Activated naive CD8-positive, alpha-beta T cell (primary cell): Measurements from ENCODE around the gene LIME1.

Source experiments
- H3K27ac Mint-ChIP-seq: one replicate; pipeline ENCODE4 v1.8.0; 2021; ENCODE audit warnings: mixed read lengths
- H3K27me3 Mint-ChIP-seq: one replicate; pipeline ENCODE4 v1.8.0; 2021; ENCODE audit warnings: mixed read lengths
- H3K36me3 Mint-ChIP-seq: one replicate; pipeline ENCODE4 v1.8.0; 2021; ENCODE audit warnings: mixed read lengths
- H3K4me1 Mint-ChIP-seq: one replicate; pipeline ENCODE4 v1.8.0; 2021; ENCODE audit warnings: low read depth, mixed read lengths
- H3K4me3 Mint-ChIP-seq: one replicate; pipeline ENCODE4 v1.8.0; 2021; ENCODE audit warnings: mild to moderate bottlenecking, mixed read lengths
- H3K9me3 Mint-ChIP-seq: one replicate; pipeline ENCODE4 v1.8.0; 2021; ENCODE audit warnings: low read depth, mixed read lengths

Gene LIME1, protein sequence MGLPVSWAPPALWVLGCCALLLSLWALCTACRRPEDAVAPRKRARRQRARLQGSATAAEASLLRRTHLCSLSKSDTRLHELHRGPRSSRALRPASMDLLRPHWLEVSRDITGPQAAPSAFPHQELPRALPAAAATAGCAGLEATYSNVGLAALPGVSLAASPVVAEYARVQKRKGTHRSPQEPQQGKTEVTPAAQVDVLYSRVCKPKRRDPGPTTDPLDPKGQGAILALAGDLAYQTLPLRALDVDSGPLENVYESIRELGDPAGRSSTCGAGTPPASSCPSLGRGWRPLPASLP

DNA sequence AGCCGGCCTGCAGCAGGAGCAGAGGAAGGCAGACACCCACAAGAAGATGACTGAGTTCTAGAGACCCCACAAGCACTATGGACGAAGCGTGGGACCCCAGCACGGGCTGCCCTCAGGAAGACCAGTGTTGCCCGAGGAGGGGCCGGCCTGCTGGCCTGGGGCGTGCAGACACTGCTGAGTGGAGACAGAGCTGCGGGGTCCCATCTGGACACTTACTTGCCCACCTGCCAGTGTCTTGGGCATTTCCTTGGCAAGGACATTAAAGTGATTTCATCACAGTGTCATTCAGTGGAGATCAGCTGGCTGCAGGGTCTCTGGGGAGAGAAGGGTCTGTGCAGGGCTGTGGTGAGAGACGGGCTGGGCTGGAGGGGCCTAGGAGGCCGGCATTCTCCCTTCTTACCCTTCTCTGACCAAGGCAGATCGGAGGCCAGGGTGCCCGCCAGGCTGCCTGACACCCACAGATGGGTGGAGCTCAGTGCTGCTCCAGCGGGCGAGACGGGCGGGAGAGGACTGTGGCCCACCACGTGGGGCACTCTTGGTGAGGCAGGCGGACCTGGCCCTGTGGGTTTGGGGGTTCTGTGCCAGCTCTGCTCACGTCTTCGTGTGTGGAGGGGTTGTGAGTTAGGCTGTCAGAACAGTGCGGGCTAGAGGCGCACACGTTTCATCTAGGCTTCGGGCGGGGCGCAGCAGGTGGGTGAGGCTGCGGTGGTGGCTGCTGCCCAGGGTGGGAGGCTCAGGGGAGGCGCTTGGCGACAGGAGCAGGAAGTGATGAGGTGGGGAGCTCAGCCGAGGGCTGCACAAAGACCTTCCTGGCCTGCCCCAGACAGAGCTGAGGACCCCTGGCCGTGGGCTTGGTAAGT, at the start of gene LIME1:
Gene LIME1 (plus strand): TSS at position 806 of the 860 bp plus-strand sequence. CDS start 886 bp downstream, outside the sequence.
- Mint-ChIP-seq H3K9me3 (no peaks in the 10 kb centered on the region), H3K4me1 (peaks cover 22% of the 10 kb centered on the region), H3K27me3 (no peaks in the 10 kb centered on the region), H3K36me3 (no peaks in the 10 kb centered on the region), H3K4me3 (peak within 1 kb of the TSS; percentile 78), H3K27ac (no peak within 1 kb of the TSS)

DNA sequence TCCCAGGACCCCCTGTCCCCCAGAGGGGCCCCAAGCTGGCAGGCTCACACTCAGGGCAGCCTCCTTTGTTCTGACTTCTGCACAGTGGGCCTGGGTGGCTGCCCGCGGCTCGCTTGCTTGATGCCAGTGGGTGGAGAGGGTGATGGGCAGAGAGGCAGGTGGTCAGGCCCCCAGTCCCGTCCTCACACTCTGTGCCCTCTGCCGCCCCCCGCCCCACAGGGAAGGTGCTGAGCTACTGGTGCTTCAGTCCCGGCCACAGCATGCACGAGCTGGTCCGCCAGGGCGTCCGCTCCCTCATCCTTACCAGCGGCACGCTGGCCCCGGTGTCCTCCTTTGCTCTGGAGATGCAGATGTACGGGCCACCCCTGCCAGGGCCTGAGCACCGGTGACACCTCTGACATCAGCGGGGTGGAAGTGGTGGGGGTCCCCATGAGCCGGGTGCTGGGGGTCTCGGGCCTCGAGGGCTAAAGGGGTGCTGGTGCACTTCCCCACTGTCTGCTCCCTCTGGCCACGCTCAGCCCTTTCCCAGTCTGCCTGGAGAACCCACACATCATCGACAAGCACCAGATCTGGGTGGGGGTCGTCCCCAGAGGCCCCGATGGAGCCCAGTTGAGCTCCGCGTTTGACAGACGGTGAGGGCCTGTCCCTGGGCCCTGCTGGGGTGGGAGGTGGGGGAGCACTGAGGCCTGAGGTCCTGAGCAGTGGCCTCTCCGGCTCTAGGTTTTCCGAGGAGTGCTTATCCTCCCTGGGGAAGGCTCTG, 48.9 kb upstream of the LIME1 start:
- no peaks in the 10 kb centered on the region for H3K36me3 Mint-ChIP-seq
- H3K4me3 Mint-ChIP-seq: no peak overlapping the region
- H3K27me3 Mint-ChIP-seq: no peaks in the 10 kb centered on the region
- no peak overlapping the region for H3K27ac Mint-ChIP-seq
- H3K9me3 Mint-ChIP-seq: no peaks in the 10 kb centered on the region
- H3K4me1 Mint-ChIP-seq: peaks cover 4% of the 10 kb centered on the region

DNA sequence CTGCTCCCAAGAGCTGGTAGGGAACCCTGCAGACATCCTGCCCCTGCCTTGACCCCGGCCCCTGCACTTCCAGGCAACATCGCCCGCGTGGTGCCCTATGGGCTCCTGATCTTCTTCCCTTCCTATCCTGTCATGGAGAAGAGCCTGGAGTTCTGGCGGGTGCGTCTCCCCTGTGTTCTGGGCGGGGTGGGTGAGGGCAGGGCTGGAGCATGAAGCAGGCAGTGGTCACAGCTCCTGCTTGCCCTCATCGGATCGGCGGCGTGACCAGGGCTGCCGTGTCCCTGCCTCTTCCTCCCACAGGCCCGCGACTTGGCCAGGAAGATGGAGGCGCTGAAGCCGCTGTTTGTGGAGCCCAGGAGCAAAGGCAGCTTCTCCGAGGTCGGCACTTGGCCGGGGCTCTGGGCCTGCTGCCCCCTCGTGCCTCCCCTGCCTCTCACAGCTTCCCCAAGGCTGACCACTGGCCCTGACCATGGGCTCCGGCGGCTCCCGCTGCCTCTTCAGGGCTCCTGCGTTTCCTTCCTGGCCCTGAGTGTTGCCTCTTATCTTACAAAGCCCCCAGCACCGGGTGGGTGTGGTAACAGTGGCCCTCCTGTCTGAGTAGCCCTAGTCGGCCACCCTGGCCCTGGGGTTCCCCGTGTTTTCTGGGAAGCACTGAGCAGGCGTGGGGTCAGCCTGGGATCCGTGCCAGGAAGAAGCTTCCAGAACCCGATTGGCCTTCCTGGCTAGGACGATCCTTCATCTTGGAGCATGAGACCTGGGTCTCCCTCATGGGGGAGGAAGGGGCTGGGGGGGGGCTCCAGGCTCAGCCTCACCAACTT, 48.0 kb upstream of the LIME1 start:
- Mint-ChIP-seq H3K4me1 (peaks cover 4% of the 10 kb centered on the region), H3K27me3 (no peaks in the 10 kb centered on the region), H3K4me3 (no peak overlapping the region), H3K27ac (no peak overlapping the region), H3K36me3 (no peaks in the 10 kb centered on the region), H3K9me3 (no peaks in the 10 kb centered on the region)

DNA sequence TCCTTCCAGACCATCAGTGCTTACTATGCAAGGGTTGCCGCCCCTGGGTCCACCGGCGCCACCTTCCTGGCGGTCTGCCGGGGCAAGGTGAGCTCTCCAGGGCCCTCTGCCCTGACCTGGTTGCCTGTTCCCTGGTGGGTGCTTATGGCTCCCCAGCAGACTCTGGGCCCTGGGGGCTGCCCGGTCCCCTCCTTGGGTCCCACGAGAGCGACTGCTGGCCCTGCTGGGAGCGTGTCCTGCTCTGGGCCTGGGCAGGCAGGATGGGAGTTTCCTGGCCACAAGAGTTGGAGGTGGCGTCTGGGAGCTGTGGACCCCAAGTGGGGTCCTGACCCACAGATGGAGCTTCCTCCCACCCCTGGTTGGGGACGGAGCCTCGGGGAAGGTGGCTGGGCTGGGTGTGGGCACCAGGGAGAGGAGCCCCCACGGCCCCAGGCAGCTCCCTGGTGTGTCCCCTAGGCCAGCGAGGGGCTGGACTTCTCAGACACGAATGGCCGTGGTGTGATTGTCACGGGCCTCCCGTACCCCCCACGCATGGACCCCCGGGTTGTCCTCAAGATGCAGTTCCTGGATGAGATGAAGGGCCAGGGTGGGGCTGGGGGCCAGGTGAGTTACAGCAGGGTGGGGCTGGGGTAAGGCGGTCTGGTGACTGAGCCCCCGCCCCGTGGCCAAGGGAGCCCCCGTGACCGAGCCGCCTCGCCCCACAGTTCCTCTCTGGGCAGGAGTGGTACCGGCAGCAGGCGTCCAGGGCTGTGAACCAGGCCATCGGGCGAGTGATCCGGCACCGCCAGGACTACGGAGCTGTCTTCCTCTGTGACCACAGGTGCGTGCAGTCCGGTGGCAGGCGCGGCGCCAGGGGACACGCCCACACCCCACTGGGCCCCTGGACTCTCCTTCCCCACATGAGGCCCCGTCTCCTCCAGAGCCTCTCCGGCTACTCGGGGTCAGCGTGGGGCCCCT, 47.1 kb upstream of the LIME1 start:
- H3K4me3 Mint-ChIP-seq: no peak overlapping the region
- H3K36me3 Mint-ChIP-seq: no peaks in the 10 kb centered on the region
- H3K9me3 Mint-ChIP-seq: no peaks in the 10 kb centered on the region
- peaks cover 7% of the 10 kb centered on the region for H3K4me1 Mint-ChIP-seq
- no peak overlapping the region for H3K27ac Mint-ChIP-seq
- H3K27me3 Mint-ChIP-seq: no peaks in the 10 kb centered on the region

DNA sequence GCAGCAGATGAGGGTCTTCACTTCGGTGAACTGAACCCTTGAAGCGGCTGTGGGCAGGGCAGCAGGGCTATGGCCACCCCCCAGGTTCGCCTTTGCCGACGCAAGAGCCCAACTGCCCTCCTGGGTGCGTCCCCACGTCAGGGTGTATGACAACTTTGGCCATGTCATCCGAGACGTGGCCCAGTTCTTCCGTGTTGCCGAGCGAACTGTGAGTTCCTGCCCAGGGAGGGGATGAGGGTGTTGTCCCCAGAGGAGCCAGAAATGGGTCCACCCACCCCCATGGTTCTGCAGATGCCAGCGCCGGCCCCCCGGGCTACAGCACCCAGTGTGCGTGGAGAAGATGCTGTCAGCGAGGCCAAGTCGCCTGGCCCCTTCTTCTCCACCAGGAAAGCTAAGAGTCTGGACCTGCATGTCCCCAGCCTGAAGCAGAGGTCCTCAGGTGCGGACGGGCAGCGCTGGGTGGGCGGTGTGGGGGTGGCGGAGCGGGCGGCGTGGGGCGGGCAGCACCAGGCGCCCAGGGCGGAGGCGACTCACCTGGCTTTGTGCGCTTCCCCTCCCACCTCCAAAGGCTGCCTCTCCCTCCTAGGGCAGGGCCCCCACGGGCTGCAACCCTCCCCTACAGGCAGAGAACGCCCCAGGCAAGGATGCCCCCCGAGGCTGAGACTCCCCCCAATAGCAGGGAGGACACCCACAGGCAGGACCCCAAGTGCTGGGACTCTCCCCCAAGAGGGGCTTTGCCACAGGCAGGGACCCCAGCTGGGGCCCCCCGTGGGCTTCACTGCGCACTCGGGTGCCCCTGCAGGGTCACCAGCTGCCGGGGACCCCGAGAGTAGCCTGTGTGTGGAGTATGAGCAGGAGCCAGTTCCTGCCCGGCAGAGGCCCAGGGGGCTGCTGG, 46.2 kb upstream of the LIME1 start:
- no peaks in the 10 kb centered on the region for H3K36me3 Mint-ChIP-seq
- peaks cover 7% of the 10 kb centered on the region for H3K4me1 Mint-ChIP-seq
- no peak overlapping the region for H3K27ac Mint-ChIP-seq
- H3K9me3 Mint-ChIP-seq: no peaks in the 10 kb centered on the region
- no peak overlapping the region for H3K4me3 Mint-ChIP-seq
- H3K27me3 Mint-ChIP-seq: no peaks in the 10 kb centered on the region

DNA sequence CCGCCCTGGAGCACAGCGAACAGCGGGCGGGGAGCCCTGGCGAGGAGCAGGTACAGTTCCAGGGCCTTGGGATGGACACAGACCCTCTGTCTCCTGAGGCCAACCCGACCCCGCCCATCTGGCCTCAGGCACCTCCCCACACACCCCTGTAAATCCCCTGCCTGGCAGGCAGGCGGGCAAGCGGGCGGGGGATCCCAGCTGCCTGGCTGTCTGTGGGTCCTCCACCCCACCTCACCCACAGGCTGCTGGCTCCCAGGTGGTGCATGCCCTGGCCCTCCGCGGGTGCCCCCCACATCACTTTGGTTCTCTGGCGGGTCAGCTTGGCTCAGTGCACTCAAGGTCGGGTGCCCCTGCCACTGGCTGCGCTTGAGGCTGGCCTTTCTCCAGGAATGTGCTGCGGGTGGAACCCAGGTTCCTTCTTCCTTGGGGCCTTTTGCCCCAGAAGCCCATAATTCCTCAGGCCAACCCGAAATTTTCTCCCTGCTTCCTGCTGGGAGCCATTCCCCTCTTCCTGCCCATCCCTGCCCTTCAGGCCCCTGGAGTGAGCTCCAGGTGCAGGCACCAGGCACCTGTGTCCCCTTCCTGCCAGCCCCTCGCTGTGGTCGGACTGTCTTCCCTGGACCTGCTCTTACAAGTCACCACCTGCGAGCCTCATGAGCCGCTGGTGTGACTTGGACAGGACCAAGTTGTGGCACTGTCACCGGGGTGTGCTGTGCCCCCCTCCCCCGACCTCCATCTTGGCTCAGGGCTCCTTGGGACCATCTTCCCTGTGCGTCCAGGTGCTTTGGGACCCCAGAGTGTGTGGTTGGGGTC, 45.4 kb upstream of the LIME1 start:
- no peak overlapping the region for H3K4me3 Mint-ChIP-seq
- no peaks in the 10 kb centered on the region for H3K36me3 Mint-ChIP-seq
- peaks cover 11% of the 10 kb centered on the region for H3K4me1 Mint-ChIP-seq
- H3K9me3 Mint-ChIP-seq: no peaks in the 10 kb centered on the region
- no peak overlapping the region for H3K27ac Mint-ChIP-seq
- no peaks in the 10 kb centered on the region for H3K27me3 Mint-ChIP-seq

DNA sequence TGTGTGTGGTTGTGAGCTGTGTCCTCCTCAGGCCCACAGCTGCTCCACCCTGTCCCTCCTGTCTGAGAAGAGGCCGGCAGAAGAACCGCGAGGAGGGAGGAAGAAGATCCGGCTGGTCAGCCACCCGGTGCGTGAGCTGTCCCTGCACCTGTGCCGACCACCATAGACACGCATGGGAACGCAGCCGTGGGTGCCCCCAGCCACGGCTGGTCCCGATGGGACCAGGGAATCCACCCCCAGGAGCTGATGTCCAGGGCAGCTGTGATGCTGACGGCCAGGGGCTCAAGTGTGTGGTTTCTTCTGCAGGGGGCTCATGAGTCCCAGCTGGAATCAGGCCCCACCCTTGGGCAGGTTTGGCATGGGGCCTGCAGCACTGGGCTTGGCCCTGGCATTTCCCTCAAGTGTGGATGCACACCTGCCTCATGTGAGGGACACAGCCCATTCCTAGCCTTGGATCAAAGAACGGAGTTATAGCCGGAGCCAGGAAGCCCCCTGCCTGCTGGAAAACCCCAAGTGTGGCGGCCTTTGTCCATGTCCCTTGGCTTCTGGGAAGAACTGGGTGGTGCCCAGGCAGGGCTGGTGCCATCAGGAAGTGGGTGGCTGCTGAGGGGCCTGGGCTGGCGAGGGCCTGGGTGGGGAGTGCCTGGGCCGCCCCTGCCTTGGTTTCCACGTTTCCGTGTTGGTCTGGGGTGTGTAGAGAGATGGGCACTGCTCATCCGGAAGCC, 44.6 kb upstream of the LIME1 start:
- H3K9me3 Mint-ChIP-seq: no peaks in the 10 kb centered on the region
- H3K27ac Mint-ChIP-seq: no peak overlapping the region
- no peaks in the 10 kb centered on the region for H3K36me3 Mint-ChIP-seq
- no peaks in the 10 kb centered on the region for H3K27me3 Mint-ChIP-seq
- no peak overlapping the region for H3K4me3 Mint-ChIP-seq
- peaks cover 11% of the 10 kb centered on the region for H3K4me1 Mint-ChIP-seq

DNA sequence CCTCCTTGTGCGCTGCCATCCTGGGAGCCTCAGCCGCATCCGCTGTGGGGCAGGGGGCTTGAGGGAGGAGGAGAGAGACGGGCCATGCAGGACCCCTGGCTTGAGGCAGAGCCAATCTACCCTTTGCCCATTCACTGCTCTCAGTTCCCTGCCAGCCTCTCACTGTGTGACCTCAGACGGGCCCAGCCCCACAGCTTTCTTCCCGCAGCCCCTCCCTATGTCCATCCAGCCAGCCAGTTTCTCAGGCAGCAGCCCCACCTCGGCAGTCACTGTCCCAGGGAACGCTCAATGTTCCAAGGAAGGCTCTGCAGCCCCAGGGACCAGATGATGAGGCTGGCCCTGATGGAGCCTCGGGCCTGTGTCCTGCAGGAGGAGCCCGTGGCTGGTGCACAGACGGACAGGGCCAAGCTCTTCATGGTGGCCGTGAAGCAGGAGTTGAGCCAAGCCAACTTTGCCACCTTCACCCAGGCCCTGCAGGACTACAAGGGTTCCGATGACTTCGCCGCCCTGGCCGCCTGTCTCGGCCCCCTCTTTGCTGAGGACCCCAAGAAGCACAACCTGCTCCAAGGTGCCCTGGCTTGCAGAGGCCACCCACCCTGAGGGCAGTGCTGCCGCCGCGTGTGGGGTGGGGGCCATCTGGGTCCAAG, 43.9 kb upstream of the LIME1 start:
- Mint-ChIP-seq H3K9me3 (no peaks in the 10 kb centered on the region), H3K27me3 (no peaks in the 10 kb centered on the region), H3K36me3 (no peaks in the 10 kb centered on the region), H3K4me1 (peaks cover 15% of the 10 kb centered on the region), H3K4me3 (no peak overlapping the region), H3K27ac (no peak overlapping the region)

DNA sequence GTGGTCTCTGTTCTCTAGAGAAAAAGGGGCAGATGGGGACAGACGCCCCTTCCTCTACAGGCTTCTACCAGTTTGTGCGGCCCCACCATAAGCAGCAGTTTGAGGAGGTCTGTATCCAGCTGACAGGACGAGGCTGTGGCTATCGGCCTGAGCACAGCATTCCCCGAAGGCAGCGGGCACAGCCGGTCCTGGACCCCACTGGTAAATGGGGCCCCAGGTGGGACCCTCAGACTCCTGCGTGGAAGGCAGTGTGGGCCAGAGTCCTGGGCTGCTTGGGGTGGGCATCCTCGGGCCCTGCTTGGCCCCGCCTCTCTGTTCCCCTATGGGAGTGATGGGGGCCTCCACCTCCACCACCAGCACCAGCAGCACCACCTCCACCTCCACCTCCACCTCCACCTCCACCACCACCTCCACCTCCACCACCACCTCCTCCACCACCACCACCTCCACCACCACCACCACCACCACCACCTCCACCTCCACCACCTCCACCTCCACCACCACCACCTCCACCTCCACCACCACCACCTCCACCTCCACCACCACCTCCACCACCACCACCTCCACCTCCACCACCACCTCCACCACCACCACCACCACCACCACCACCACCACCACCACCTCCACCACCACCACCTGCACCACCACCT, 43.3 kb upstream of the LIME1 start:
- Mint-ChIP-seq H3K27me3 (no peaks in the 10 kb centered on the region), H3K9me3 (no peaks in the 10 kb centered on the region), H3K27ac (no peak overlapping the region), H3K36me3 (no peaks in the 10 kb centered on the region), H3K4me3 (no peak overlapping the region), H3K4me1 (peaks cover 15% of the 10 kb centered on the region)

DNA sequence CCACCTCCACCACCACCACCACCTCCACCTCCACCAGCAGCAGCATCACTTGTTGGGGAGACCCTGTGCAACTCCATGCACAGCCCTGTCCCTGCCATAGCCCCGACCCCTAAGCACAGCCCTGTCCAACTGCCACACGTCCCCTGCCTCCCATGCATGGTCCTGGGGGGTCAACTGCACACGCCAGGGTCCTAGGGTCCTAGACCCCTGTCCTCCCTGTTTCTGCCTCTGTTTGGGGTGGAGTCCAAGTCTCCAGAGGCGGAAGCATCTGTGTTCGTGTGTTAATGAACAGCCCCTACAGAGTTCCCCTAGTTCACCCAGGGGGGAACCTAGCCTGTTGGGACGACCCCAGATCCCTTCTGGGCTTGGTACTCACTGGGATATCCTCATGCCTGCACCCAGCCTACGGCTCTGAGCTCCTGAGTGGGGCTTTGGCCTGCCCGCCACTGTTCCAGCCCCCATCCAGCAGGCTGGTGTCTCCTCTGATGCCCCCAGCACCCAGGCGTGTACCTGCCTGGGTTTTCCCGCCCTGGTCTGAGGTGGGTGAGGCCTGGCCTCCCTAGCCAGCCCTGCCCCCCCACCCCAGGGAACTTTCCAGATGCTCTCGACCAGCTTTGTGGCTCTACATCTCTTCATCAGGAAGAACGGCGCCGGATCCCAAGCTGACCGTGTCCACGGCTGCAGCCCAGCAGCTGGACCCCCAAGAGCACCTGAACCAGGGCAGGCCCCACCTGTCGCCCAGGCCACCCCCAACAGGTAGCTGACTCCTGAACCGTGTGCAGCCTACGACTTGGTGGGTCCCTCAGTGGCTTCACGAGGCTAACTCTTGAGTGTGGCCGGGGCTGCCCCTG, 42.5 kb upstream of the LIME1 start:
- Mint-ChIP-seq H3K4me3 (no peak overlapping the region), H3K27ac (peak overlapping the region; percentile 46), H3K4me1 (peaks cover 15% of the 10 kb centered on the region), H3K27me3 (no peaks in the 10 kb centered on the region), H3K9me3 (no peaks in the 10 kb centered on the region), H3K36me3 (no peaks in the 10 kb centered on the region)
